CD4-positive, alpha-beta T cell treated with Interleukin-2 at 100 ng/mL for 4 hours (primary cell): ENCODE measurements around the gene SPHK1.
A peak's percentile ranks its signal among the peaks of the same experiment; 100 is the strongest.
"Not testable (repeated sequence)": the region's sequence is repeated elsewhere in the genome, so short reads cannot be mapped to it uniquely, and the experiment has no call there.

Experiments
- DNase-seq: peaks from one replicate; pipeline ENCODE4 v3.0.0-alpha.2; 2020; ENCODE audit warnings: low spot score

SPHK1 gene, protein sequence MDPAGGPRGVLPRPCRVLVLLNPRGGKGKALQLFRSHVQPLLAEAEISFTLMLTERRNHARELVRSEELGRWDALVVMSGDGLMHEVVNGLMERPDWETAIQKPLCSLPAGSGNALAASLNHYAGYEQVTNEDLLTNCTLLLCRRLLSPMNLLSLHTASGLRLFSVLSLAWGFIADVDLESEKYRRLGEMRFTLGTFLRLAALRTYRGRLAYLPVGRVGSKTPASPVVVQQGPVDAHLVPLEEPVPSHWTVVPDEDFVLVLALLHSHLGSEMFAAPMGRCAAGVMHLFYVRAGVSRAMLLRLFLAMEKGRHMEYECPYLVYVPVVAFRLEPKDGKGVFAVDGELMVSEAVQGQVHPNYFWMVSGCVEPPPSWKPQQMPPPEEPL

DNA sequence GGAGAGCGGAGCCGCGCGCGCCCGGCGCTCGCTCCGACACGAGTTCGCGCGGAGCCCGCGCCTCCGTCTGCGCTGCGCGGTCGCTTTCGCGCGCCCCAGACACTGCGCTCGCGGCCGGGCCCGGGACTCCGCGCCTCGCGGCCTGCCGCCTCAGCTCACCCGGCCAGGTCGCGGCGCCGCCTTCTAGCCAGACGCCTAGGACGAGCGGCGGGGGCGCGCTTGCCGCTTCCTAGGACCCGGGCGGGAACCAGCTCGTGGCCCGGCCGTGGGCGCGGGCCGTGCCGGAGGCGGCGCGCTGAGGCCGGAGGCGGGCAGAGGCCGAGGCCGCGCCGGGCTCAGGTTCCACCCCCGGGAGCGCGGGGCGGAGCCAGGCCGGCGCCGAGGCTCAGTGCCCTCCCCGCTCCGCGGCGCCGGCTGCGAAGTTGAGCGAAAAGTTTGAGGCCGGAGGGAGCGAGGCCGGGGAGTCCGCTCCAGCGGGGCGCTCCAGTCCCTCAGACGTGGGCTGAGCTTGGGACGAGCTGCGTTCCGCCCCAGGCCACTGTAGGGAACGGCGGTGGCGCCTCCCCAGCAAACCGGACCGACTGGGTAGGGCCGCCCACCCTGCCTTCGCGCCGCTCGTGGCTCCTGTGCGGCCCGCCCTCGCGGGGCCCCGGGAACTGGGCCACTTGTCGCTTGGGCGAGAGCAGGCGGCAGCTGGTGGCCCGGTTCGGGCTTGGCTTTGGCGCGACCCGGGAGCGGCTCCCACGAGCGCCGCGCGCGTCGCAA lies at the start of gene SPHK1:
Gene SPHK1, plus strand, starts transcription at position 388 of the 765 bp plus-strand sequence. CDS start 1,036 bp downstream, outside the sequence.
- peak; percentile 49 for DNase-seq

DNA sequence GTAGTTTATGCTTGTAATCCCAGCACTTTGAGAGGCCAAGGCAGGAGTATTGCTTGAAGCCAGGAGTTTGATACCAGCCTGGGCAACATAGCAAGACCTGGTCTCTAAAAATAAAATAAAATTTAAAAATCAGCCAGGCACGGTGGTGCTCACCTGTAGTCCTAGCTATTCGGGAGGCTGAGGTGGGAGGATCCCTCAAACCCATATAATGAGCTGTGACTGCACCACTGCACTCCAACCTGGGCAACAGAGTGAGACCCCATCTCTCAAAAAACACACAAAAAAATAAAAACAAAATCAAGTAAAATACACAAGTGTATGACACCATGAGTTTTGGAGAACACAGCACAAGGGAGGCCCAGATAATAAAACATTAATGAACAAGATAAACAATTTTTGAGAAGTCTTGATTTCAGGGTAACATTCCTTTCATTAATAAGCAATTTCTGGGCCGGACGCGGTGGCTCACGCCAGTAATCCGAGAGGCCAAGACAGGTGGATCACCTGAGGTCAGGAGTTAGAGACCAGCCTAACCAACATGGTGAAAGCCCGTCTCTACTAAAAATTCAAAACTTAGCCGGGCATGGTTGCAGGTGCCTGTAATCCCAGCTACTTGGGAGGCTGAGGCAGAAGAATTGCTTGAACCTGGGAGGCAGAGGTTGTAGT lies 48.6 kb upstream of the SPHK1 start:
- DNase-seq: no peak

DNA sequence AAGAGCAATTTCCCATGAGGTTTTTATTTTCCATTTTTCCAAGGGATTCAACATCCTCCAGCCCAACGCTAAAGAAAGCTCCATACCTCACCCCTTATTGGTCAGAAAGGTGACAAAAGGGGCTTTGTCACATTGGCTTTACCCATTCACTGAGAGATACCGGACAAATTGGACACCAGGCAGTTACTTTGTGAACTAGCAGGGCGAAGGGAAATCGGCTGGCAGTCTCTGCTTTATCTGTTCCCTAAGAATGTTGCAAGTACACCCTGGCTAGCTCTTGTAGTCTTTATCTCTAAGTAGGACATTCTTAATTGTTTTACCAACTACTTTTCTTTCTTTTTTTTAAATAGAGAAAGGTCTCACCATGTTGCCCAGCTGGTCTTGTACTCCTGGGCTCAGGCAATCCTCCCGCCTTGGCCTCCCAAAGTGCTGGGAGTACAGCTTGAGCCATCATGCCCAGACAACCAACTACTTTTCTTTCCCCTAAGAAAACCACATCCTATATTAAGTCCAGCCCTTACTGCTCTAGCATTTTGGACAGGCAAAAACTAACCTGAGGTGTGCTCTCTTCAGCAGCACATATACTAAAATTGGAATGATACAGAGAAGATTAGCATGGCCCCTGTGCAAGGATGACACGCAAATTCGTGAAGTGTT lies 47.5 kb upstream of the SPHK1 start:
- DNase-seq: no peak

DNA sequence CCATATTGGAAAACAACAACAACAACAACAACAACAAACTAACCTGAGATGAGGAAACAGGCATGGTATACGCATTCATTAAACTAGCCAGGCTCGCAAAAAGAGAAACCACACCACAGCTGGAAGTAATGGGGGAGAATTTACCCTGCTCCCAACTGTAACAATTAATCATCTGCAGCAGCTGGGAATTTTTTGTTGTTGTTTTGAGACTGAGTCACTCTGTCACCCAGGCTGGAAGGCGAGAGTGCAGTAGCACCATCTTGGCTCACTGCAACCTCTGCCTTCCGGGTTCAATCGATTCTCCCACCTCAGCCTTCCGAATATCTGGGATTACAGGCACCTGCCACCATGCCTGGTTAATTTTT lies 47.0 kb upstream of the SPHK1 start:
- no peak for DNase-seq

DNA sequence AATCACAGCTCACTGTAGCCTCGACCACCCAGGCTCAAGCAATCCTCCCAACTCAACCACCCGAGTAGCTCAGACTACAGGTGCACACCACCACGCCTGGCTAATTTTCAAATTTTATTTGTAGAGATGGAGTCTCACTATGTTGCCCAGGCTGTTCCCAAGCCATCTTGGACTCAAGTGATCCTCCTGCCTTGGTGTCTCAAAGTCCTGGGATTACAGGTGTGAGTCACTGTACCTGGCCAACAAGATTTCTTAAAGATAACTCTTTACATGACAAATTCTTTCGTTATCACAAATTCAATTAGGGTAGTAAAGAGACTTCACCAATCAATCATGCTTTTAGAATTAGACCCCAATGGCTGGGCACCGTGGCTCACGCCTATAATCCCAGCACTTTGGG lies 43.1 kb upstream of the SPHK1 start:
- DNase-seq: no peak

DNA sequence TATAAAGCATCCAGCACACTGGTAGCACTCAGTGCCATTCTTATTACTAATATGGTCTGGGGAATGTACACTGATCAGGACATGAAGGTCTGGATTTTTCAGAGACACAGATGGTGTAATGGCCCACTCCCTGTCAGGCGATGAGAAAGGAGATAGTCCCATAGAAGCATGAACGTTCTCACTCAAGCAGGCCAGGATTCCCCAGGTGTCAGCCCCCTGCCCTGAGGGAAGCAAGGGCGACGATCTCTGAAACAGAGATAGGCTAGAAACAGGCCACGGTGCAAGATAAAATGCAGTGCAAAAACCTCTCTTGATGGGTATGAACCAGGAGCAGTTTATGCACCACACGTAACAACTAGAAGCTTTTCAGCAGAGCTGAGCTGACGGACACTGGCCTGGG lies 41.3 kb upstream of the SPHK1 start:
- DNase-seq: no peak

DNA sequence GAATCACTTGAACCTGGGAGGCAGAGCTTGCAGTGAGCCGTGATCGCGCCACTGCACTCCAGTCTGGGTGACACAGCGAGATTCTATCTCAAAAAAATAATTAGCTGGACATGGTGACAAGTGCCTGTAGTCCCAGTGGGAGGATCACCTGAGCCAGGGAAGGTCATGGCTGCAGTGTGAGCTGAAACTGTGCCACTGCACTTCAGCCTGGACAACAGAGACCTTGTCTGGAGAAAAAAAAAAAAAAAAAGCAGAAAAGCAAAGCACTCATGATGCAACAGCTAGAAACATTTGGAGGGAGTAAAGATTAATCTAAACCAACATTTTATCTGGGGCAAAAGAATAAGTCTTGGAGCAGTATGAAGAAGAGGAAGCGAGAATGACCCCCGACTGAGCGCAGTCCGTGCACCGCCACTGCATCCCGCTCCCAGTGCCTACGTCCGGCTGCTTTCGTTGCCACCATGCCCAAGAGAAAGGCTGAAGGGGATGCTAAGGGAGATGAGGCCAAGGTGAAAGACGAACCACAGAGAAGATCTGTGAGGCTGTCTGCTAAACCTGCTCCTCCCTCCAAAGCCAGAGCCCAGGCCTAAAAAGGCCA lies 38.9 kb upstream of the SPHK1 start:
- DNase-seq: no peak

DNA sequence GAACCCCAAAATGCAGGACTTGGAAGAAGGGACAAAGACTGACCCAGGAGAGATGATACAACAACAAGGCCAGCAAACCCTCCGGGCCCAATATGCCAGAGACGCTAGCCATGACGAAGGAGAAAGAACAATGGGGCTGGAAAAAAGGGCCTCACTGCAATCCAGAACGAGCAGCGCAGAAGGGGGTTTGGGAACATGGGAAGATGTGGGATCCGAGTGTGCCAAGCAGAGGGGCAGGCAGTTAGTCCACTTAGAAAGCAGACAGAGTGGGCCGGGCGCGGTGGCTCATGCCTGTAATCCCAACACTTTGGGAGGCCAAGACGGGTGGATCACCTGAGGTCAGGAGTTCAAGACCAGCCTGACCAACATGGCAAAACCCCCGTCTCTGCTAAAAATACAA lies 37.5 kb upstream of the SPHK1 start:
- not testable (repeated sequence) for DNase-seq

DNA sequence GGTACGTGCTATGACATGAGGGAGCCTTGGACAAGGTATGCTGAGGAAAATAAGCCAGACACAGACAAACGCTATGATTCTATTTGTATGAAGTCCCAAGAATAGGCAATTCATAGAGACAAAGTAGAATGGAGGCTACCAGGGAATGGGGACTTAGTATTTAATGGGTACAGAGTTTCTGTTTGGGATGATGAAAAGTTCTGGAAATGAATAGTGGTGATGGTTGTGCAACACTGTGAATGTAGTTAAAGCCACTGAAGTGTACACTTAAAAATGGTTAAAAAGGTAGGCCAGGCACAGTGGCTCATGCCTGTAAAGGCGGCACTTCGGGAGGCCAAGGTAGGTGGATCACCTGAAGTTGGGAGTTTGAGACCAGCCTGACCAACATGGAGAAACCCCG lies 33.9 kb upstream of the SPHK1 start:
- no peak for DNase-seq

DNA sequence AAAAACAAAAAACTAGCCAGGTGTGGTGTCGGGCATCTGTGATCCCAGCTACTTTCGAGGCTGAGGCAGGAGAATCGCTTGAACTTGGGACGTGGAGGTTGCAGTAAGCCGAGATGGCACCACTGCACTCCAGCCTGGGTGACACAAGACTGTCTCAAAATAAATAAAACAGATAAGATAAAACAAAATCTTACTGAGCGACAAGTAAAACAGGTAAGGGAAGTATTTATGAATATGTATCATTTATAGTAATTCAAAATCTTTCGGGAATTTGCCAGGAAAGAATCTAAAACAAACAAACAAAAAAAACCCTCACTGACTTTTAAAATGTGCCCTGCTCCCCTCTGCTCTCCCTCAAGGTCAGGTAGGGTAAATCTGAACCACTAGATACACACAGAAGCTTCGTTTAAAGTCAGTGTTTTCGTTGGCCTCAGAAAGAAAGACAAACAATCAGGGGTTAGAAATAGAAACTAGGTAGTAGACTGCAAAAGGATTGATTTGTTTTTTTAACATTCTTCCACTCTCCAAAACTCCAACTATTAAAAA lies 32.8 kb upstream of the SPHK1 start:
- no peak for DNase-seq

DNA sequence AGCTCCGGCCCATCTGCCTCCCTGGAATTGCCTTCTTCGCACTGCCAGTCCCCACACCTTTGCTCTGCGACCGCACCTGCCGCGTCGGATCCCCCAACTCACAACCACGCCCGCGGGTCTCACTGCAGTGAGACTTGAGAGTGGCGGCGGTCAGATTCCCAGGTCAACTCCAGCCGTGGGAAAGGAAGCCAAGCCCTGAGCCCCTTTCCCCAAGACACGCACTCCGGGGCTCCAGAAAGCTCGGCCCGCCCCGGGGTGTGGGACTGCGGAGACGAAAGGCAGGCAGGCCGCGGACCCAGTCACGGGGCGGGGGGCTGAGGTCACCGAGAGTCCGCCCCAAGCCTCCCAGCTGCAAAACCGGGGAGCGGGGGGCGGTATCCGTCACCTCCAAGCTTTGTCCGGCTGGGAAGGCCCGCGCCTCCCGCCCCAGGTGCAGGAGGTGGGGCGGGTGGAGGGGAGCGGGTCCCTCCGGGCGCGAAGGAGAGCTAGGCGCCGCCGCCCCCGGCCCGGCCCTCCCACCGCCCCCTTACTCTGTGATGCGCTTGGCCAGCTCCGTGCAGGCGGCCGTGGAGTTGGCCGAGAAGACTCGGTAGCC lies 31.3 kb upstream of the SPHK1 start:
- no peak for DNase-seq

DNA sequence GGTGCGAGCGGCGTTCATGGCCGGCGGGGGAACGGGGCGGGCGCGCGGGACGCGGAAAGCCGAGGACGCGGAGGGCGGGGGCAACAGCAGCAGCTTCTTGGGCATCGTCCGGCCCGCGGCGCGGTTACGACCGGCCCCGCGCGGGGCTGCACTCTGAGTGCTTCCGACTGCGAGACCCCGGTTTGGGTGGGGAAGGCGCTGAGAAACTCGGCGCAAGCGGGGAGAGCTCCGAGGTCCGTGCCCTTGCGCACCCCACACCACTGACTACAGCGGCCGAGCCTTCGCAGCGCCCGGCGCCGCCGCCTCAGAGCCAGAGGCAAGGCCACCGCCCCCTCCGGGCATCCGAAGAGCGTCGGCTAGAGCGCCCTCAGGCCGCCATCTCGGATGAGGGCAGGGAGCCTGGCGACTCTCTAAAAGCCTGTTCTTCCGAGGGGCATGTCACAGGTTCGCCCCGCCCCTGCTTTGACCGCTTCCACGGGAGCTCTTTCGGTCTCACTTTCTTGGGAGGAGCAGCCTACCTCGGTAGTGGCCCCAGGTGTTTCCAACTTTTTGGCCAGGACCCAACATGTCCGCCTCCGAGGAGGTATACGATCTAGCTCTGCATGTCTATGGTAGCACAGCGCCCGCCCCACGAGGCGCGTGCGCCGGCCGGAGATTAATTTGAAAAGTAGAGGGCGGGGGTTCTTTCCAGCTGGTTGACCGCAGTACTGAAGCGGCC lies 30.7 kb upstream of the SPHK1 start, which contains the start of gene PRPSAP1:
Gene PRPSAP1, minus strand, starts transcription at position 318 of the 718 bp plus-strand sequence. Its CDS starts 213 bp downstream, at position 105.
- peak; percentile 84 for DNase-seq

DNA sequence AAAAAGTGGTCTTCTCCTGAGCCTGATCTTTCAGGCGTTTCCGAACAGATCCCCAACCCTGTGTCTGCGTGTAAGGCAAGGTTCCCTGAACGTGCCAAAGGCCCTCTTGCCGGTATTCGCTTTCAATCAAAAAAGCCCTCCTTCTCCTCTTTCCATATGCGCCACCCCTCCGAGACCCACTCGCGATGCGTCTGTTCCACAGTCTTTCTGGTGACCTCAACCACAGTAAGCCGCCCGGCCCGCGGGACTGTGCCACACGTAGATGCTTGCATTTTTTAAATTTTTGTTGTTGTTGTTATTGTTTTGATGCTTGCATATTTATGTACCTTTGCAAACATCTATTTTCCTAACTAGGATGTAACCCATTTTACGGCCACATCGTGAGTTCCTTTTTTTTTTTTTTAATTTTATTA lies 30.1 kb upstream of the SPHK1 start:
- DNase-seq: no peak

DNA sequence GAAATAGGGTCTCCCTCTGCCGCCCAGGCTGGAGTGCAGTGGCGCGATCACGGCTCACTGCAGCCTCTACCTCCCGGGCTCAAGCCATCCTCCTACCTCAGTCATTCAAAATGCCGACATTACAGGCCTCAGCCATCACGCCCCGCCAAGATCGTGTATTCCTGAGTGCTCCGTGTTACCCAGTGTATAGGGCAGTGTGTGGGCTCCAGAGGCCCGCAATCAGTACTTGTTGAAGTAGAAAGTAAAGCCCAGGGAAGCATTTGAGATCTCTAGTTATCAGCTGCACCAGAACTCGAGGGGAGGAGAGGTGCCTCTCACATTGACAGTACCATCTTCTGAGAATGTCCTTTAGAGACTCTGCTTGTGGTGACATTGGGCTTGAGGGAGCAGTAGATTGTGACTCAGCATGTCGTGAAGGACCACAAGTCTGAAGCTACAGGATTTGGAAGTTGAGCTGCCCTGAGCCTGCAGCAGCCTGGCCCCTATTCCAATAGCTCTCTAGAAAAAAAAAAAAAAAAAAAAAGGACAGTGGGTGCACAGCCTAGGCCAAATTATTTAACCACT lies 29.6 kb upstream of the SPHK1 start:
- DNase-seq: no peak

DNA sequence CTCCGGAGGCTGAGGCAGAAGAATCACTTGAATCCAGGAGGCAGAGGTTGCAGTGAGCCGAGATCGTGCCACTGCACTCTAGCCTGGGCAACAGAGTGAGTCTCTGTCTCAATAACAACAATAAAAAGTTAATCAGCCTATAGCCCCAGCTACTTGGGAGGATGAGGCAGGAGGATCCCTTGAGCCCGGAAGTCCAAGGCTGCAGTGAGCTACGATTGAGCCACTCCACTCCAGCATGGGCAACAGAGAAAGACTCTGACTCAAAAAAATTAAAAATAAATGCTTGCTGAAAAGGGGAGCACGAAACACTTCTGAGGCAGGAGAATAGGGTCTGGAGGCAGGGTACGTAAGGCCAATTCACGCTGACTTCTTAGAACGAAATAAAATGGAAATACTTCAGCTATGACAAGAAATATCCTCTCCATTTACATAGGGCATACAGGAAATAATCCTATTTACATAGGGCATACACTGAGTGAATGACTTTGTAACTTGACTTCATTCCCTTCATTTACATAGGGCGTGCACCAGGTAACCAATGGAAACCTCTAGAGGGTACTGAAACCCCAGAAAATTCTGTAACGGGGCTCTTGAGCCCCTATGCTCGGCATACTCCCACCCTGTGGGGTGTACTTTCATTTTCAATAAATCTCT lies 27.5 kb upstream of the SPHK1 start:
- DNase-seq: no peak

DNA sequence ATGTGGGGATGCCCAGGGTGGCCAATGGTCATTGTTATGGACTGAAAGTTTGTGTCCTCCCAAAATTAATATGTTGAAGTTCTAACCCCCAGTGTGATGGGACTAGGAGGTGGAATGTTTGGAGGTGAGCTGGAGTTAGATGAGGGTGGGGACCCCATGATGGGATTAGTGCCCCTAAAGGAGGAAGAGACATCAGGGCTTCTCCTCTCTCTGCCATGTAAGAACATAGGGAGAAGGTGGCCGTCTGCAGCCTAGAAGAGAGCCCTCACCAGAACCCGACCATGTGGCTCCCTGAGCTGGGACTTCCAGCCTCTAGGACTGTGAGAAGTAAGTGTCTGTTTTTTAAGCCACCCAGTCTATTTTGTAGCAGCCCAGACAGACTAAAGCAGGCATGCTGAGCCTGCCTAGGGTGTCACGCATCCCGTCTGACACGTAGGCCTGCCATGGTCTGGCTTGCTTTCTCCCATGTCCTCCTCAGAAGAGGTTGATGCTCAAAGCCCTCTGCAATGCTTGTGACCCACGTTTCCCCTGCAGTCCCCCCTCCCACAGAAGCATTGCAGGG lies 26.7 kb upstream of the SPHK1 start:
- no peak for DNase-seq

DNA sequence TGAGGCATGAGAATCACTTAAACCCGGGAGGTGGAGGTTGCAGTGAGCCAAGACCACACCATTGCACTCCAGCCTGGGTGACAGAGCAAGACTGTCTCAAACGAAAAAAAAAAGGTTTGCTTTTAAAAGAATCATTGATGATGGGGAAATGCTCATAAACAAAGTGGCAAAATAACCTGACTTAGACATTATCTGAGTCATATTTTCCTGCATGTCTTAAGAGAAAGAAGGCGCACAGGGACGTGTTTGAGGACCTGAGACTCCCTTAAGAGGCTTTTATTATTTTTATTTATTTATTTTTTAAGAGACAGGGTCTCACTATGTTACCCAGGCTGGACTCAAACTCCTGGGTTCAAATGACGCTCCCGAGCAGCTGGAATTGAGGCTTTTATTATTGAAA lies 25.0 kb upstream of the SPHK1 start:
- no peak for DNase-seq

DNA sequence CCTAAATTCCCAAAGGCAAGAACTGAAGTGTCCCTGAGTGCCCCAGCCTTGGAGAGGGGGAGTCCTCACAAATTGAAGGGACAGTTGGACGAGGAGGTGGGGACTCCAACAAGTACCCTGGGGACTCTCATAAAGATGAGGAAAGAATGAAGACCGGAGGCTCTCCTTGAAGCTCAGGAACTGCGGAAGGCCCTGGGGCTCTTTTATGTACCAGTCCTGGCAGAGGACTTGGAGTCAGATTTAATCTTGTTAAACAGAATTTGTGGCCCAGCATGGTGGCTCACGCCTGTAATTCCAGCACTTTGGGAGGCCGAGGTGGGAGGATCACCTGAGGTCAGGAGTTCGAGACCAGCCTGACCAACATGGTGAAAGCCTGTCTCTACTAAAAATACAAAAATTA lies 24.6 kb upstream of the SPHK1 start:
- DNase-seq: not testable (repeated sequence)

DNA sequence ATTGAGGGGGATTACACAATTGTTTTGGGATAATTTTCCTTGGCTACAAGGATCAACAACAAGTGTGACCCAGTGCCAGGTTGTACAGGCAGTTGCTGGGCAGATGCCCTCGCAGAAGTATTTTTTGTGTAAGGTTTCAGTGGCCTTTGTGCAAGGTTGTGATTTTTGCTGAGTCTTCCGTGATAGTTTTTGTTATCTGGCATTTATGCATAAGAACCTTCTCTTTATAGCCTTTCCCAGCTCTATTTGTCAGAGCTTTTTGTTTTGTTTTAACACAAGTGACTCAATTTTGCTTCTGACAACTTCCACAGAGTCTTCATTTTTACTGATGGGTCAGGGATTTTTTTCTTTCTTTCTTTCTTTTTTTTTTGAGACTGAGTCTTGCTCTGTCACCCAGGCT lies 23.9 kb upstream of the SPHK1 start:
- DNase-seq: no peak
